ENCODE data around the gene ARHGAP24. TPM values are rescaled to one million over a fixed set of nuclear protein-coding genes. Genes with fewer than 3 reads are reported as not detected.

The ARHGAP24 gene
- total and polyA plus RNA-seq, 10 of the 15 experiments (the other 5 are each of a cell fraction or from before 2014, with no cell fraction given) = 0.10 to 4.2 (median 0.52) TPM

DNA sequence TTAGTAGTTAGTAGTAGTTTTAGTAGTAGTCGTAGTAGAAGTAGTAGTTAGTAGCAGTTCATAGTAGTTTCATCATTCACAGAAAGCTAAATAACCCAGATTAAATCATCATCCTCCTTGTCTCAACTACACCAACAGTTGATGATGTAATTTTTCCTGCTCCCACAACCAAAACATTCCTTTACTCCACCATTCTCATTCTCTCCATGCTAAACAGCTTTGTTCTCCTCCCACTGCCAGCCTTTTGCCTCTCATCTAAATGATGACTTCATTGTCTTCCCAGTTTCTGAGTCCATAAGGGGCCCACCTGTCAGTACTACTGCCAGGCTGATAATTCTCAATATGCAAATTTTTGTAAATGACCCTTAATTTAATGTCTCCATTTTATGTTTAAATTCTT, 68.9 kb downstream of the ARHGAP24 start:
- no TSS peak for BruUV-seq (replicated peaks)
- ChIA-PET SMC1A (ENCODE audit: uncharacterized antibody, unreplicated experiment) (interaction anchor here (0.8 to 1.7 kb wide), 5 partner anchors 9 to 200 kb away, joined by 3 to 4 read pairs (median 3); partner anchors contain the start of gene ARHGAP24), CTCF (interaction anchor here (0.9 to 1.1 kb wide), 2 partner anchors 38 to 425 kb away, joined by 3 read pairs; no protein-coding TSS in a partner anchor), RAD21 (ENCODE audit: unreplicated experiment) (no interaction called here), POLR2A (no interaction called here)
- FAIRE-seq = peak; percentile 31
- ATAC-seq = no peak
- Histone ChIP-seq H4K20me1 (ENCODE audit: control insufficient read depth, insufficient read depth) (no peaks in the 10 kb centered on the region), H3K4me3 (no peak overlapping the region), H3K27ac (ENCODE audit: control insufficient read depth, insufficient read depth) (no peak overlapping the region), H3K9ac (ENCODE audit: control insufficient read depth, insufficient read depth, low read length) (no peak overlapping the region), H2AFZ (ENCODE audit: control insufficient read depth, low read depth, low read length) (no peak overlapping the region), H3K27me3 (replicated peaks in 1 of 2; ENCODE audit: control insufficient read depth in 2 of 2, insufficient read depth in 2 of 2, low read length in 1 of 2) (no peaks in the 10 kb centered on the region), H3K4me1 (ENCODE audit: control insufficient read depth, insufficient read depth, low read length) (no peaks in the 10 kb centered on the region), H3K9me3 (replicated peaks; ENCODE audit: control insufficient read depth, insufficient read depth, low read length) (no peaks in the 10 kb centered on the region), H3K4me2 (ENCODE audit: control insufficient read depth, insufficient read depth) (no peak overlapping the region), H3K36me3 (ENCODE audit: control insufficient read depth in 2 of 2, insufficient read depth in 2 of 2, low read length in 1 of 2) (no peaks in the 10 kb centered on the region), H3K79me2 (ENCODE audit: control insufficient read depth, insufficient read depth, low read length) (no peaks in the 10 kb centered on the region)
- intact Hi-C loops (cut with micrococcal nuclease; ENCODE audit: unreplicated experiment) (no loop called here), in situ Hi-C loops (cut with MboI) (no loop called here)
- 50% methylated on average over 1 of the region's 1 CpG for WGBS (ENCODE audit: insufficient coverage, insufficient replicate concordance, low lambda C conversion rate, missing lambda C conversion rate)
- no peak for DNase-seq (ENCODE audit: low read depth, low spot score)
- TF ChIP-seq MYB (IDR thresholded peaks at IDR 0.05; ENCODE audit: borderline replicate concordance, low read depth, low read length) = no peak

DNA sequence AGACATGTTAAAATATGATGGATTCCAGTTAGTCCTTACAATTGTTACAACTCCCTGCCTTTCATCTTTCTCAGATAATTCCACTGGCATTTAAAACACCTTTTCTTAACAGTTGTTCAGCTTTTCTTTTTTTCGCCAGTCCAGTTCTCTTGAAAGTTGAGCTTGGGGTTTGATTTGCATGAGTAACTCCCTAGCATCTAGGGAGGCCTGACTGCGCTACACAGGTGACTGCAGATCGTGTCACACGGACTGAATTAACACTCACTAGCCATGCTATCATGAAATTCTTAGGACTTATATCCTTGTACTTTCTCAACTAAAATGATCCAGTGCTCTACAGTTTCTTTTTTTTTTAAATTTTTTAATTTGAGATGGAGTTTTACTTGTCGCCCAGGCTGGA, 69.8 kb downstream of the ARHGAP24 start:
- intact Hi-C loops (cut with micrococcal nuclease; ENCODE audit: unreplicated experiment) = no loop called here
- Histone ChIP-seq H3K4me1 (ENCODE audit: control insufficient read depth, insufficient read depth, low read length) (no peaks in the 10 kb centered on the region), H3K9me3 (replicated peaks; ENCODE audit: control insufficient read depth, insufficient read depth, low read length) (no peaks in the 10 kb centered on the region; the same call in 2 of the 3 replicates), H2AFZ (ENCODE audit: control insufficient read depth, low read depth, low read length) (no peak overlapping the region), H3K36me3 (ENCODE audit: control insufficient read depth in 2 of 2, insufficient read depth in 2 of 2, low read length in 1 of 2) (no peaks in the 10 kb centered on the region), H3K27ac (ENCODE audit: control insufficient read depth, insufficient read depth) (no peak overlapping the region), H3K79me2 (ENCODE audit: control insufficient read depth, insufficient read depth, low read length) (no peaks in the 10 kb centered on the region), H3K4me2 (ENCODE audit: control insufficient read depth, insufficient read depth) (no peak overlapping the region), H4K20me1 (ENCODE audit: control insufficient read depth, insufficient read depth) (no peaks in the 10 kb centered on the region), H3K9ac (ENCODE audit: control insufficient read depth, insufficient read depth, low read length) (no peak overlapping the region), H3K27me3 (replicated peaks in 1 of 2; ENCODE audit: control insufficient read depth in 2 of 2, insufficient read depth in 2 of 2, low read length in 1 of 2) (no peaks in the 10 kb centered on the region), H3K4me3 (no peak overlapping the region)
- TF ChIP-seq, protein P1, sequence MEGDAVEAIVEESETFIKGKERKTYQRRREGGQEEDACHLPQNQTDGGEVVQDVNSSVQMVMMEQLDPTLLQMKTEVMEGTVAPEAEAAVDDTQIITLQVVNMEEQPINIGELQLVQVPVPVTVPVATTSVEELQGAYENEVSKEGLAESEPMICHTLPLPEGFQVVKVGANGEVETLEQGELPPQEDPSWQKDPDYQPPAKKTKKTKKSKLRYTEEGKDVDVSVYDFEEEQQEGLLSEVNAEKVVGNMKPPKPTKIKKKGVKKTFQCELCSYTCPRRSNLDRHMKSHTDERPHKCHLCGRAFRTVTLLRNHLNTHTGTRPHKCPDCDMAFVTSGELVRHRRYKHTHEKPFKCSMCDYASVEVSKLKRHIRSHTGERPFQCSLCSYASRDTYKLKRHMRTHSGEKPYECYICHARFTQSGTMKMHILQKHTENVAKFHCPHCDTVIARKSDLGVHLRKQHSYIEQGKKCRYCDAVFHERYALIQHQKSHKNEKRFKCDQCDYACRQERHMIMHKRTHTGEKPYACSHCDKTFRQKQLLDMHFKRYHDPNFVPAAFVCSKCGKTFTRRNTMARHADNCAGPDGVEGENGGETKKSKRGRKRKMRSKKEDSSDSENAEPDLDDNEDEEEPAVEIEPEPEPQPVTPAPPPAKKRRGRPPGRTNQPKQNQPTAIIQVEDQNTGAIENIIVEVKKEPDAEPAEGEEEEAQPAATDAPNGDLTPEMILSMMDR (IDR thresholded peaks at IDR 0.05 in 2 of 3, conservative IDR thresholded peaks at IDR 0.05 in 1 of 3; ENCODE audit: control insufficient read depth in 2 of 3, extremely low read depth in 1 of 3, insufficient read depth in 1 of 3, low read depth in 3 of 3, low read length in 3 of 3) = no peak
- TF ChIP-seq PAX8 (IDR thresholded peaks at IDR 0.05) (no peak), EED (IDR thresholded peaks at IDR 0.05; ENCODE audit: low read depth) (no peak), EP300 (IDR thresholded peaks at IDR 0.05; ENCODE audit: borderline replicate concordance in 1 of 2, control insufficient read depth in 1 of 2, low read depth in 2 of 2, low read length in 2 of 2) (no peak), SP1 (IDR thresholded peaks at IDR 0.05; ENCODE audit: low read depth, low read length) (no peak), FOXK2 (IDR thresholded peaks at IDR 0.05) (no peak)
- 64% methylated on average over 5 of the region's 5 CpGs for WGBS (ENCODE audit: insufficient coverage, insufficient replicate concordance, low lambda C conversion rate, missing lambda C conversion rate)
- ChIA-PET POLR2A (no interaction called here), RAD21 (ENCODE audit: unreplicated experiment) (no interaction called here), CTCF (no interaction called here), SMC1A (ENCODE audit: uncharacterized antibody, unreplicated experiment) (interaction anchor here (0.8 to 1.7 kb wide), 4 partner anchors 10 to 139 kb away, joined by 3 to 4 read pairs (median 3); partner anchors contain the start of gene ARHGAP24)
- ATAC-seq (no peak), DNase-seq (ENCODE audit: low read depth, low spot score) (no peak), FAIRE-seq (no peak)
- in situ Hi-C loops (cut with MboI) = no loop called here
- BruUV-seq (replicated peaks) = no TSS peak
